HG03432 (cell line): ENCODE data around the gene INSM1.
"Not testable (repeated sequence)": the region's sequence is repeated elsewhere in the genome, so short reads cannot be mapped to it uniquely, and the experiment has no call there.

Experiments used
- ATAC-seq: cut with Tn5 transposase; IDR thresholded peaks from one replicate; pipeline ENCODE4 v1.9.1; 2021; ENCODE audit warnings: mild to moderate bottlenecking, moderate library complexity; ENCODE audit not compliant: unreplicated experiment

INSM1 gene

GRCh38 chr20:20367575-20368417 is at the start of gene INSM1:
INSM1 (plus strand) TSS chr20:20368104; CDS start chr20:20368268, 164 bp downstream.
- peak; percentile 21 for ATAC-seq

GRCh38 chr20:20318365-20319161 is 49.3 kb upstream of the INSM1 start:
- no peak for ATAC-seq

GRCh38 chr20:20321134-20321533 is 46.8 kb upstream of the INSM1 start:
- no peak for ATAC-seq

GRCh38 chr20:20321917-20322316 is 46.0 kb upstream of the INSM1 start:
- ATAC-seq, result no peak

- no peak for ATAC-seq
These were observed 45.0 kb upstream of the INSM1 start for GRCh38 chr20:20322912-20323311.

GRCh38 chr20:20327746-20328145 is 40.2 kb upstream of the INSM1 start:
- no peak for ATAC-seq

- ATAC-seq, result no peak
These were observed 38.3 kb upstream of the INSM1 start for GRCh38 chr20:20329564-20329963.

- no peak for ATAC-seq
These were observed 36.7 kb upstream of the INSM1 start for GRCh38 chr20:20331156-20331555.

GRCh38 chr20:20331817-20332216 is 36.1 kb upstream of the INSM1 start:
- ATAC-seq, result no peak

- peak; percentile 26 for ATAC-seq
These were observed 34.0 kb upstream of the INSM1 start for GRCh38 chr20:20333866-20334265.

- peak; percentile 99 for ATAC-seq
These were observed 33.4 kb upstream of the INSM1 start for GRCh38 chr20:20334489-20334888.

- ATAC-seq, result no peak
These were observed 29.7 kb upstream of the INSM1 start for GRCh38 chr20:20338133-20338730.

GRCh38 chr20:20340443-20340842 is 27.5 kb upstream of the INSM1 start:
- ATAC-seq, result no peak

- ATAC-seq, result no peak
These were observed 26.5 kb upstream of the INSM1 start for GRCh38 chr20:20341371-20341770.

GRCh38 chr20:20342066-20342465 is 25.8 kb upstream of the INSM1 start:
- ATAC-seq, result no peak

GRCh38 chr20:20343932-20344331 is 24.0 kb upstream of the INSM1 start:
- no peak for ATAC-seq

- no peak for ATAC-seq
These were observed 23.4 kb upstream of the INSM1 start for GRCh38 chr20:20344476-20344875.

GRCh38 chr20:20353576-20353975 is 14.3 kb upstream of the INSM1 start:
- no peak for ATAC-seq

GRCh38 chr20:20355503-20355902 is 12.4 kb upstream of the INSM1 start:
- ATAC-seq, result not testable (repeated sequence)

- no peak for ATAC-seq
These were observed 9.1 kb upstream of the INSM1 start for GRCh38 chr20:20358801-20359200.

GRCh38 chr20:20359628-20360027 is 8.3 kb upstream of the INSM1 start:
- no peak for ATAC-seq

GRCh38 chr20:20360464-20360863 is 7.4 kb upstream of the INSM1 start:
- peak; percentile 87 for ATAC-seq
